OCI-LY3 (cell line): ENCODE measurements around the gene CDC40.

Experiments used
- CTCF ChIP-seq: fragments of 200-600, 300-600 bp; sonication (generic); IDR thresholded peaks from 2 replicates; pipeline ENCODE4 v1.5.1; 2014; ENCODE audit warnings: antibody characterized with exemption, low read length, low read depth
- EZH2phosphoT487 ChIP-seq: fragments of 200-600 bp; shearing (Covaris generic); IDR thresholded peaks from 2 replicates; pipeline ENCODE4 v1.6.1; 2018; ENCODE audit warnings: antibody characterized with exemption, mixed run types, low read depth

GRCh38 chr6:110216140-110216539 lies 35.9 kb downstream of the CDC40 start:
- TF ChIP-seq CTCF (no peak), EZH2phosphoT487 (no peak)
